K562 (cell line): ENCODE measurements around the gene GMEB2. TPM values are rescaled to one million over a fixed set of nuclear protein-coding genes. Genes with fewer than 3 reads are reported as not detected.

Experiments
- ATAC-seq: fragments of 200-7000 bp; cut with Tn5 transposase; 3 replicates; pipeline ENCODE4 v1.9.1; 2020; ENCODE audit warnings: moderate library complexity
- BruUV-seq: library from RNA; stranded (reverse); fragments of 400-500 nt; replicated peaks from 2 replicates; lab custom pipeline; 2021; lab: Mats Ljungman, UMichigan
- CTCF ChIA-PET: fragments of 300-600 bp; formaldehyde crosslinking; extraction: SDS; loops from one replicate; lab custom pipeline; 2021; ENCODE audit warnings: low intra/inter-chr PET ratio; lab: Yijun Ruan, JAX
- POLR2A ChIA-PET: fragments of 300-600, 350-650 bp; sonication (Branson Sonifier 250); formaldehyde crosslinking; extraction: SDS; loops from one replicate; lab custom pipeline; 2021; ENCODE audit warnings: antibody characterized with exemption, inconsistent platforms; lab: Yijun Ruan, JAX
- DNase-seq, 4 experiments: peaks; one replicate each; pipeline versions ENCODE4 v3.0.0 to v3.0.0-alpha.2; 2011 to 2018; ENCODE audit warnings: low spot score in 3 of 4, mixed read lengths in 3 of 4; ENCODE audit errors: extremely low read depth in 1 of 4
- FAIRE-seq: peaks from 2 replicates; lab custom pipeline; 2011; peaks lifted over from hg19 to GRCh38; lab: Jason Lieb, UNC
- H2AFZ ChIP-seq: 2 replicates; pipeline ENCODE4 v1.6.0; 2011; ENCODE audit warnings: low read depth, low read length, control low read depth, inconsistent platforms
- H3K27ac ChIP-seq: fragments of 200-600 bp; 3 replicates; pipeline ENCODE4 v1.8.0; 2011; ENCODE audit warnings: low read depth, mild to moderate bottlenecking, control low read depth, inconsistent platforms, low read length, moderate library complexity, mixed read lengths; ENCODE audit errors: extremely low read depth
- H3K27me3 ChIP-seq, 2 experiments: fragments of 300-600 bp in 1 of 2; 2 replicates in 1 of 2; 3 replicates in 1 of 2; pipeline versions ENCODE4 v1.6.0 to v1.8.0; 2011; ENCODE audit warnings: inconsistent platforms in 2 of 2, low read length in 2 of 2, mild to moderate bottlenecking in 1 of 2, mixed read lengths in 1 of 2, moderate library complexity in 1 of 2; ENCODE audit not compliant: control insufficient read depth in 2 of 2, insufficient read depth in 2 of 2
- H3K36me3 ChIP-seq: fragments of 300-600 bp; 3 replicates; pipeline ENCODE4 v1.8.0; 2011; ENCODE audit warnings: mild to moderate bottlenecking, low read length, inconsistent platforms; ENCODE audit not compliant: control insufficient read depth, insufficient read depth
- H3K4me1 ChIP-seq, 2 experiments: fragments of 200-600 bp in 1 of 2; replicated peaks in 1 of 2; 2 replicates in 1 of 2; 3 replicates in 1 of 2; pipeline versions ENCODE4 v1.5.1 to v1.8.0; 2011; ENCODE audit warnings: inconsistent platforms in 2 of 2, low read length in 2 of 2, mild to moderate bottlenecking in 1 of 2, mixed read lengths in 1 of 2, moderate library complexity in 1 of 2; ENCODE audit not compliant: control insufficient read depth in 2 of 2, insufficient read depth in 2 of 2
- H3K4me2 ChIP-seq: 2 replicates; pipeline ENCODE4 v1.6.1; 2011; ENCODE audit warnings: low read length, control low read depth, inconsistent platforms, mixed read lengths; ENCODE audit not compliant: insufficient read depth
- H3K4me3 ChIP-seq: fragments of 200-600 bp; sonication (generic), shearing (Covaris generic); 2 replicates; pipeline ENCODE4 v1.5.1; 2016; ENCODE audit warnings: control low read depth, inconsistent platforms
- H3K79me2 ChIP-seq: fragments of 200-600 bp; 3 replicates; pipeline ENCODE4 v1.8.0; 2011; ENCODE audit warnings: low read length, inconsistent platforms; ENCODE audit not compliant: control insufficient read depth, insufficient read depth
- H3K9ac ChIP-seq, 2 experiments: 2 replicates each; pipeline versions ENCODE4 v1.6.0 to v1.6.1; 2011; ENCODE audit warnings: low read depth in 2 of 2, low read length in 2 of 2, control low read depth in 1 of 2, inconsistent platforms in 1 of 2, mild to moderate bottlenecking in 1 of 2, mixed read lengths in 1 of 2; ENCODE audit not compliant: insufficient read depth in 1 of 2
- H3K9me1 ChIP-seq: one replicate; pipeline ENCODE4 v1.6.0; 2011; ENCODE audit warnings: inconsistent platforms, mild to moderate bottlenecking, low read length, moderate library complexity; ENCODE audit not compliant: control insufficient read depth, insufficient read depth
- H3K9me3 ChIP-seq: replicated peaks from 2 replicates; pipeline ENCODE4 v1.5.1; 2011; ENCODE audit warnings: low read depth, low read length, inconsistent platforms; ENCODE audit not compliant: control insufficient read depth, insufficient read depth
- H4K20me1 ChIP-seq: replicated peaks from 2 replicates; pipeline ENCODE4 v1.6.1; 2011; ENCODE audit warnings: low read length, inconsistent platforms, mixed read lengths; ENCODE audit not compliant: control insufficient read depth, insufficient read depth
- ATF6 ChIP-seq: sonication (generic); formaldehyde crosslinking; IDR thresholded peaks from 2 replicates; pipeline ENCODE4 v1.4.0; 2020; ENCODE audit warnings: mild to moderate bottlenecking, missing genetic modification reagents
- BACH1 ChIP-seq: fragments of 200-800 bp; sonication (Bioruptor generic); IDR thresholded peaks from 2 replicates; pipeline ENCODE4 v1.6.1; 2016; ENCODE audit warnings: missing genetic modification characterization, missing compliant biosample characterization
- CHCHD3 ChIP-seq: fragments of 250-450 bp; sonication (Bioruptor Pico); IDR thresholded peaks from 2 replicates; pipeline ENCODE4 v2.1.2; 2022; ENCODE audit warnings: mild to moderate bottlenecking
- DNMT1 ChIP-seq: fragments of 450-650 bp; IDR thresholded peaks from 2 replicates; pipeline ENCODE4 v1.6.1; 2016; ENCODE audit warnings: antibody characterized with exemption, mild to moderate bottlenecking
- EHMT2 ChIP-seq: fragments of 450-650 bp; IDR thresholded peaks from 2 replicates; pipeline ENCODE4 v1.6.1; 2018; ENCODE audit warnings: antibody characterized with exemption
- GABPB2 ChIP-seq: fragments of 250-450 bp; sonication (Bioruptor Pico); conservative IDR thresholded peaks from 2 replicates; pipeline ENCODE4 v1.5.1; 2021; ENCODE audit warnings: mild to moderate bottlenecking
- HNRNPH1 ChIP-seq: fragments of 200-400 bp; formaldehyde crosslinking; optimal IDR thresholded peaks from 2 replicates; pipeline ENCODE3; 2017; ENCODE audit warnings: low read depth, mild to moderate bottlenecking, low read length, moderate library complexity
- L3MBTL2 ChIP-seq: fragments of 450-650 bp; IDR thresholded peaks from 2 replicates; pipeline ENCODE4 v1.6.1; 2016; ENCODE audit warnings: mild to moderate bottlenecking, moderate library complexity
- LARP7 ChIP-seq: fragments of 450-650 bp; IDR thresholded peaks from 2 replicates; pipeline ENCODE4 v1.6.1; 2016
- MAX ChIP-seq: sonication (generic); formaldehyde crosslinking; IDR thresholded peaks from 2 replicates; pipeline ENCODE4 v1.9.0; 2022; ENCODE audit warnings: mild to moderate bottlenecking, missing genetic modification reagents
- NELFE ChIP-seq: IDR thresholded peaks from 2 replicates; pipeline ENCODE4 v1.6.1; 2011; ENCODE audit warnings: mild to moderate bottlenecking; ENCODE audit not compliant: insufficient read depth, insufficient read length
- NFRKB ChIP-seq: fragments of 450-650 bp; IDR thresholded peaks from 2 replicates; pipeline ENCODE4 v1.6.1; 2016; ENCODE audit warnings: low read depth
- NR2C2 ChIP-seq, 2 experiments: fragments of 200-800 bp in 1 of 2; sonication (Bioruptor generic) in 1 of 2; sonication (generic) in 1 of 2; formaldehyde crosslinking in 1 of 2; IDR thresholded peaks; 2 replicates each; pipeline versions ENCODE4 v1.6.1 to v1.8.0; 2016 to 2022; ENCODE audit warnings: mild to moderate bottlenecking in 1 of 2, missing compliant biosample characterization in 1 of 2, missing genetic modification characterization in 1 of 2, missing genetic modification reagents in 1 of 2
- POLR3A ChIP-seq: IDR thresholded peaks from 2 replicates; pipeline ENCODE4 v1.6.1; 2011; ENCODE audit warnings: borderline replicate concordance, mild to moderate bottlenecking, moderate library complexity; ENCODE audit not compliant: insufficient read length, insufficient read depth; ENCODE audit errors: extremely low read depth
- RBFOX2 ChIP-seq: fragments of 200-400 bp; formaldehyde crosslinking; IDR thresholded peaks from 2 replicates; pipeline ENCODE4 v1.6.1; 2017; ENCODE audit warnings: low read depth, mild to moderate bottlenecking, low read length, moderate library complexity
- RFX1 ChIP-seq: fragments of 450-650 bp; IDR thresholded peaks from 2 replicates; pipeline ENCODE4 v1.6.1; 2016; ENCODE audit warnings: mild to moderate bottlenecking, moderate library complexity
- RUNX1 ChIP-seq: sonication (generic); IDR thresholded peaks from 2 replicates; pipeline ENCODE4 v1.6.1; 2016; ENCODE audit warnings: antibody characterized with exemption, low read depth
- TGIF2 ChIP-seq: sonication (generic); formaldehyde crosslinking; IDR thresholded peaks from 2 replicates; pipeline ENCODE4 v1.8.1; 2022; ENCODE audit warnings: mild to moderate bottlenecking, missing genetic modification reagents, moderate library complexity
- TOE1 ChIP-seq, 2 experiments: fragments of 450-650 bp in 1 of 2; sonication (generic) in 1 of 2; formaldehyde crosslinking in 1 of 2; IDR thresholded peaks; 2 replicates each; pipeline versions ENCODE4 v1.7.1 to v1.8.0; 2016 to 2022; ENCODE audit warnings: borderline replicate concordance in 2 of 2, mild to moderate bottlenecking in 2 of 2, antibody characterized with exemption in 1 of 2, inconsistent platforms in 1 of 2, low read depth in 1 of 2, missing genetic modification reagents in 1 of 2, moderate library complexity in 1 of 2
- ZNF282 ChIP-seq: sonication (generic); formaldehyde crosslinking; IDR thresholded peaks from 2 replicates; pipeline ENCODE4 v1.8.1; 2023; ENCODE audit warnings: missing genetic modification reagents
- WGBS: fragments of 100-300 bp; shearing (Covaris generic); methylation state at CpG from one replicate; pipeline ENCODE4 v1.1.6; 2016; ENCODE audit warnings: low coverage, mixed read lengths; ENCODE audit not compliant: insufficient coverage; ENCODE audit errors: missing lambda C conversion rate; 5-methylcytosine and 5-hydroxymethylcytosine counted together
- in situ Hi-C: fragments of 300-500 bp; cut with MboI; formaldehyde crosslinking; loops from 4 replicates; pipeline ENCODE4 v1.15.0; 2018; ENCODE audit warnings: inconsistent platforms, mixed read lengths
- intact Hi-C: fragments of 100-400 bp; cut with micrococcal nuclease; formaldehyde crosslinking; loops from 2 replicates; pipeline ENCODE4 v1.14.2; 2022
- polyA plus RNA-seq, 8 experiments: library from polyadenylated mRNA; depleted of rRNA in 4 of 8; stranded (reverse) in 5 of 8; unstranded in 3 of 8; fragments of >200 nt; fragmentation: Nextera tagmentation in 2 of 8; fragmentation: Illumina TruSeq in 1 of 8; extraction: Ambion mirVana in 2 of 8; extraction: Trizol in 1 of 8; gene quantifications; 2 replicates each; pipeline versions ENCODE4 v1.2.1 to v1.2.3, GENCODE V29; 2011 to 2014; ENCODE audit warnings: inconsistent platforms in 1 of 8, missing spikeins in 1 of 8
- total RNA-seq, 7 experiments: library from RNA; depleted of rRNA in 6 of 7; stranded (reverse); fragments of >200 nt in 6 of 7; fragmentation: Illumina TruSeq in 2 of 7; extraction: Trizol in 2 of 7; gene quantifications; 2 replicates each; pipeline versions ENCODE4 v1.2.1 to v1.2.3, GENCODE V29; 2011 to 2021; ENCODE audit warnings: low replicate concordance in 1 of 7

GMEB2 gene
- total and polyA plus RNA-seq, 9 of the 15 experiments (the other 6 are each of a cell fraction or from before 2014, with no cell fraction given): 0.03 to 13.9 (median 6.3) TPM

- peak; percentile 79 to 97 (median 84) for DNase-seq
- peak within 1 kb of the TSS; percentile 57 to 92 for H3K9ac ChIP-seq
- no peaks in the 10 kb centered on the region for H3K9me3 ChIP-seq
- H2AFZ ChIP-seq: peak within 1 kb of the TSS; percentile 97
- peak within 1 kb of the TSS; percentile 82 for H3K27ac ChIP-seq
- peak; percentile 37 for FAIRE-seq
- peak within 1 kb of the TSS; percentile 68 for H3K4me3 ChIP-seq
- peaks cover 42% of the 10 kb centered on the region for H3K79me2 ChIP-seq
- 1% methylated on average over 27 of the region's 73 CpGs for WGBS
- 0 out of 3 replicates have a peak, but pooled peaks cover 3% of the 10 kb centered on the region for H3K36me3 ChIP-seq
- no peaks in the 10 kb centered on the region for H3K9me1 ChIP-seq
- intact Hi-C loops (loop anchor here (10.0 kb wide), 1 partner anchor 119 kb away; the partner anchor contains the start of gene PTK6), in situ Hi-C loops (no loop called here)
- peak; percentile 77 for ATAC-seq
- H3K4me1 ChIP-seq: peaks cover 28 to 77% of the 10 kb centered on the region in 2 experiments
- H3K27me3 ChIP-seq: no peaks in the 10 kb centered on the region
- ChIA-PET CTCF (no interaction called here), POLR2A (interaction anchor here (0.6 to 1.0 kb wide), 4 partner anchors 11 to 212 kb away, joined by 3 to 8 read pairs (median 3); no protein-coding TSS in a partner anchor)
- no peaks in the 10 kb centered on the region; the same call in 1 of the 2 replicates for H4K20me1 ChIP-seq
- H3K4me2 ChIP-seq: peak within 1 kb of the TSS; percentile 79
- BruUV-seq: no TSS peak
- TF ChIP-seq NFRKB (no peak), LARP7 (no peak), L3MBTL2 (peak; percentile 55), RUNX1 (no peak), BACH1 (tag) (no peak), MAX (CRISPR knock-in tag) (peak; percentile 60; the same call in 1 of the 2 replicates), TOE1 (IDR thresholded peaks at IDR 0.05; ENCODE audit: borderline replicate concordance) (0 out of 2 replicates have a peak, but pooled peaks have one; percentile 43), TOE1 (CRISPR knock-in tag; IDR thresholded peaks at IDR 0.05; ENCODE audit: borderline replicate concordance, low read depth) (peak; percentile 88; the same call in 1 of the 2 replicates), ZNF282 (CRISPR knock-in tag) (no peak), ATF6 (peak; percentile 66; the same call in 1 of the 2 replicates), TGIF2 (CRISPR knock-in tag) (peak; percentile 89), RFX1 (no peak), HNRNPH1 (no peak), NR2C2 (CRISPR knock-in tag; IDR thresholded peaks at IDR 0.05) (peak; percentile 69; the same call in 1 of the 2 replicates), NR2C2 (tag; IDR thresholded peaks at IDR 0.05) (no peak), CHCHD3 (CRISPR knock-in tag) (no peak), EHMT2 (peak; percentile 99), NELFE (no peak), DNMT1 (no peak), GABPB2 (CRISPR knock-in tag) (no peak), POLR3A (no peak), RBFOX2 (peak; percentile 66)
Measured at GRCh38 chr20:63653041-63653973, 26.4 kb upstream of the GMEB2 start, which contains the start of gene STMN3. Gene STMN3, minus strand, starts transcription at chr20:63653424. Its CDS starts 79 bp downstream, at chr20:63653345.
